Nephron progenitor cell (in vitro differentiated cells): Measurements from ENCODE around the gene CHMP1A.

Experiments used
- DNase-seq: peaks from one replicate; pipeline ENCODE4 v3.0.0; 2021
- H3K27ac Mint-ChIP-seq: 2 replicates; pipeline ENCODE4 v1.8.0; 2021; ENCODE audit warnings: mild to moderate bottlenecking, moderate library complexity, mixed read lengths
- H3K27me3 Mint-ChIP-seq: 2 replicates; pipeline ENCODE4 v1.8.0; 2021; ENCODE audit warnings: mild to moderate bottlenecking, low read depth, mixed read lengths; ENCODE audit not compliant: poor library complexity
- H3K36me3 Mint-ChIP-seq: 2 replicates; pipeline ENCODE4 v1.8.0; 2021; ENCODE audit warnings: low read depth, mixed read lengths
- H3K4me1 Mint-ChIP-seq: 2 replicates; pipeline ENCODE4 v1.8.0; 2021; ENCODE audit warnings: mixed read lengths
- H3K4me3 Mint-ChIP-seq: 2 replicates; pipeline ENCODE4 v1.8.0; 2021; ENCODE audit warnings: mild to moderate bottlenecking, moderate library complexity, mixed read lengths
- H3K9me3 Mint-ChIP-seq: 2 replicates; pipeline ENCODE4 v1.8.0; 2021; ENCODE audit warnings: mild to moderate bottlenecking, moderate library complexity, mixed read lengths
- CTCF ChIP-seq: fragments of 200-600 bp; sonication (generic); IDR thresholded peaks from 2 replicates; pipeline ENCODE4 v1.5.0; 2021; ENCODE audit warnings: antibody characterized with exemption

CHMP1A gene

GRCh38 chr16:89633064-89633631, 24.4 kb downstream of the CHMP1A start:
- no peak for TF ChIP-seq CTCF
- H3K4me3 Mint-ChIP-seq, result no peak overlapping the region
- no peak overlapping the region for H3K27ac Mint-ChIP-seq
- no peaks in the 10 kb centered on the region for H3K9me3 Mint-ChIP-seq
- peaks cover 44% of the 10 kb centered on the region for H3K27me3 Mint-ChIP-seq
- H3K36me3 Mint-ChIP-seq, result no peaks in the 10 kb centered on the region
- H3K4me1 Mint-ChIP-seq, result peaks cover 7% of the 10 kb centered on the region
- no peak for DNase-seq

- no peak overlapping the region for H3K4me3 Mint-ChIP-seq
- peaks cover 13% of the 10 kb centered on the region for H3K4me1 Mint-ChIP-seq
- H3K36me3 Mint-ChIP-seq, result no peaks in the 10 kb centered on the region
- no peak for DNase-seq
- no peaks in the 10 kb centered on the region for H3K9me3 Mint-ChIP-seq
- H3K27ac Mint-ChIP-seq, result no peak overlapping the region
- no peak for TF ChIP-seq CTCF
- peaks cover 43% of the 10 kb centered on the region for H3K27me3 Mint-ChIP-seq
Observed at GRCh38 chr16:89629827-89630610, 27.5 kb downstream of the CHMP1A start.

- Mint-ChIP-seq H3K27me3 (peaks cover 51% of the 10 kb centered on the region), H3K9me3 (no peaks in the 10 kb centered on the region), H3K27ac (peak overlapping the region; percentile 7), H3K4me1 (peaks cover 52% of the 10 kb centered on the region), H3K4me3 (peak overlapping the region; percentile 21), H3K36me3 (no peaks in the 10 kb centered on the region)
- DNase-seq, result no peak
- no peak for TF ChIP-seq CTCF
Observed at GRCh38 chr16:89624777-89625761, 32.4 kb downstream of the CHMP1A start.

GRCh38 chr16:89623511-89624261, 33.8 kb downstream of the CHMP1A start:
- Mint-ChIP-seq H3K36me3 (no peaks in the 10 kb centered on the region), H3K4me1 (peaks cover 55% of the 10 kb centered on the region), H3K27ac (no peak overlapping the region), H3K9me3 (no peaks in the 10 kb centered on the region), H3K4me3 (peak overlapping the region; percentile 9), H3K27me3 (peaks cover 51% of the 10 kb centered on the region)
- no peak for DNase-seq
- TF ChIP-seq CTCF, result no peak

GRCh38 chr16:89621698-89622409, 35.7 kb downstream of the CHMP1A start:
- Mint-ChIP-seq H3K4me3 (no peak overlapping the region), H3K9me3 (no peaks in the 10 kb centered on the region), H3K36me3 (no peaks in the 10 kb centered on the region), H3K27ac (no peak overlapping the region), H3K4me1 (peaks cover 64% of the 10 kb centered on the region), H3K27me3 (peaks cover 51% of the 10 kb centered on the region)
- no peak for DNase-seq
- TF ChIP-seq CTCF, result no peak
